GM12878 (cell line): Measurements from ENCODE around the gene ZNF692.

Source experiments
- CBX5 ChIP-seq: sonication (generic); IDR thresholded peaks from 2 replicates; pipeline ENCODE4 v1.6.1; 2016; ENCODE audit warnings: low read depth, moderate library complexity, mild to moderate bottlenecking, inconsistent platforms
- CREB1 ChIP-seq: IDR thresholded peaks from 2 replicates; pipeline ENCODE4 v1.6.1; 2012; ENCODE audit warnings: low read depth, mild to moderate bottlenecking, inconsistent platforms
- JUNB ChIP-seq: IDR thresholded peaks from 2 replicates; pipeline ENCODE4 v1.6.1; 2016; ENCODE audit warnings: antibody characterized with exemption, mild to moderate bottlenecking
- TF ChIP-seq, protein P1 (sequence below): IDR thresholded peaks from 2 replicates; pipeline ENCODE4 v1.6.1; 2011; ENCODE audit warnings: mild to moderate bottlenecking, low read depth, low read length, moderate library complexity; ENCODE audit not compliant: insufficient replicate concordance
- TF ChIP-seq, protein P2 (sequence below): IDR thresholded peaks from 2 replicates; pipeline ENCODE4 v1.6.1; 2011; ENCODE audit warnings: low read depth, low read length, improper control_type of control experiment, borderline replicate concordance

GRCh38 chr1:248861616-248862015 lies 2.7 kb upstream of the ZNF692 start:
- TF ChIP-seq, protein P1, sequence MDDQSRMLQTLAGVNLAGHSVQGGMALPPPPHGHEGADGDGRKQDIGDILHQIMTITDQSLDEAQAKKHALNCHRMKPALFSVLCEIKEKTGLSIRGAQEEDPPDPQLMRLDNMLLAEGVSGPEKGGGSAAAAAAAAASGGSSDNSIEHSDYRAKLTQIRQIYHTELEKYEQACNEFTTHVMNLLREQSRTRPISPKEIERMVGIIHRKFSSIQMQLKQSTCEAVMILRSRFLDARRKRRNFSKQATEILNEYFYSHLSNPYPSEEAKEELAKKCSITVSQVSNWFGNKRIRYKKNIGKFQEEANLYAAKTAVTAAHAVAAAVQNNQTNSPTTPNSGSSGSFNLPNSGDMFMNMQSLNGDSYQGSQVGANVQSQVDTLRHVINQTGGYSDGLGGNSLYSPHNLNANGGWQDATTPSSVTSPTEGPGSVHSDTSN = no peak
- TF ChIP-seq, protein P2, sequence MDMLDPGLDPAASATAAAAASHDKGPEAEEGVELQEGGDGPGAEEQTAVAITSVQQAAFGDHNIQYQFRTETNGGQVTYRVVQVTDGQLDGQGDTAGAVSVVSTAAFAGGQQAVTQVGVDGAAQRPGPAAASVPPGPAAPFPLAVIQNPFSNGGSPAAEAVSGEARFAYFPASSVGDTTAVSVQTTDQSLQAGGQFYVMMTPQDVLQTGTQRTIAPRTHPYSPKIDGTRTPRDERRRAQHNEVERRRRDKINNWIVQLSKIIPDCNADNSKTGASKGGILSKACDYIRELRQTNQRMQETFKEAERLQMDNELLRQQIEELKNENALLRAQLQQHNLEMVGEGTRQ = no peak
- no peak for TF ChIP-seq CREB1
- TF ChIP-seq CBX5 = no peak
- no peak for TF ChIP-seq JUNB
